ENCODE results near the gene WFIKKN1. TPM values are rescaled to one million over a fixed set of nuclear protein-coding genes. Genes with fewer than 3 reads are reported as not detected.

Gene WFIKKN1
- total and polyA plus RNA-seq, 2 of the 13 experiments (the other 11 are each of a cell fraction or from before 2014, with no cell fraction given) = 1.7 to 4.9 TPM

DNA sequence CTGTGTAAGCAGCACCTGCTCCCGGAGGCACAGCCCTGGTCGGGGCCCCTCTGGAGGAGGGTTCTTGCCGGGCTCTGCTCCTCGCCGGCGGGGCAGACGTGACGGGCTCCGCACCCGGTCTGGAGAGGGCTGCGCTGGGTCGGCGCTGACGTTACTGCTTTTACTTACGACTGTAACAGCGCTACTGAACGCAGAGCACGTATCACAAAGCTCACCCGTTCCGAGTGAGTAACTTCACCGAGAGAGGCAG lies 42.2 kb upstream of the WFIKKN1 start:
- peak; percentile 0; the same call in 2 of the 3 replicates for ATAC-seq
- Histone ChIP-seq H4K20me1 (ENCODE audit: insufficient read depth, low read length) (peaks cover 14% of the 10 kb centered on the region; the same call in 1 of the 2 replicates), H3K27me3 (ENCODE audit: control insufficient read depth in 1 of 2, insufficient read depth in 2 of 2, low read length in 2 of 2) (no peaks in the 10 kb centered on the region), H3K79me2 (ENCODE audit: insufficient read depth, low read length) (peaks cover 33% of the 10 kb centered on the region), H3K9me3 (ENCODE audit: low read length) (no peaks in the 10 kb centered on the region), H3K4me3 (replicated peaks in 1 of 3; ENCODE audit: insufficient read depth in 1 of 3, low read depth in 2 of 3, low read length in 3 of 3) (peak overlapping the region; percentile 94 to 96 (median 96)), H3K36me3 (replicated peaks in 1 of 2; ENCODE audit: control insufficient read depth in 1 of 2, insufficient read depth in 2 of 2, low read length in 2 of 2) (no peaks in the 10 kb centered on the region), H3K27ac (ENCODE audit: extremely low read length, insufficient read depth, low read length) (peak overlapping the region; percentile 99), H2AFZ (ENCODE audit: low read length) (no peak overlapping the region), H3K9ac (ENCODE audit: insufficient read depth, low read depth, low read length) (peak overlapping the region; percentile 97), H3K4me1 (ENCODE audit: insufficient read depth, low read length) (peaks cover 63% of the 10 kb centered on the region), H3K4me2 (ENCODE audit: low read depth, low read length) (peak overlapping the region; percentile 95)
- DNase-seq (ENCODE audit: low spot score) = no peak
- POLR2A ChIA-PET = interaction anchor here (0.7 to 1.5 kb wide), 9 partner anchors 9 to 191 kb away, joined by 3 to 7 read pairs (median 3); partner anchors contain the start of genes DECR2, METTL26 and WFIKKN1
- CTCF ChIA-PET (ENCODE audit: low intra/inter-chr PET ratio, low total read pairs) = no interaction called here
- in situ Hi-C loops (cut with HindIII; ENCODE audit: extremely low pct_ligation_motif_present, low pct_unique_long_range_greater_than_20kb) = no loop called here
- intact Hi-C loops (cut with micrococcal nuclease; ENCODE audit: unreplicated experiment) = loop anchor here (10.0 kb wide), 1 partner anchor 56 kb away; the partner anchor contains the start of genes MCRIP2 and WDR90
- no peak for FAIRE-seq
- TSS peak; percentile 85 for BruUV-seq (replicated peaks)
- no CpG with 5 or more reads among the region's 21 CpGs for WGBS (ENCODE audit: low lambda C conversion rate)
- no peak for TF ChIP-seq SIN3B (IDR thresholded peaks at IDR 0.05; ENCODE audit: low read length)
- 0 out of 2 replicates have a peak, but pooled peaks have one; percentile 39 for TF ChIP-seq ZNF234 (CRISPR knock-in tag; conservative IDR thresholded peaks at IDR 0.05)
- no peak for TF ChIP-seq ELF1 (CRISPR knock-in tag; IDR thresholded peaks at IDR 0.05)
- TF ChIP-seq HES4 (CRISPR knock-in tag; IDR thresholded peaks at IDR 0.05; ENCODE audit: borderline replicate concordance) = peak; percentile 14; the same call in 1 of the 2 replicates
- no peak for TF ChIP-seq GMEB2 (CRISPR knock-in tag; IDR thresholded peaks at IDR 0.05; ENCODE audit: low read depth)
- 0 out of 2 replicates have a peak, but pooled peaks have one; percentile 22 for TF ChIP-seq MTERF4 (CRISPR knock-in tag; IDR thresholded peaks at IDR 0.05)
- peak; percentile 39; the same call in 1 of the 2 replicates for TF ChIP-seq ZNF770 (CRISPR knock-in tag; IDR thresholded peaks at IDR 0.05)
- no peak for TF ChIP-seq ZBTB40 (IDR thresholded peaks at IDR 0.05)
- TF ChIP-seq ZBTB40 (CRISPR knock-in tag; IDR thresholded peaks at IDR 0.05) = peak; percentile 11; the same call in 1 of the 2 replicates
- 0 out of 2 replicates have a peak, but pooled peaks have one; percentile 50 for TF ChIP-seq ZNF354B (CRISPR knock-in tag; IDR thresholded peaks at IDR 0.05)
- 0 out of 2 replicates have a peak, but pooled peaks have one; percentile 32 for TF ChIP-seq ZNF891 (CRISPR knock-in tag; IDR thresholded peaks at IDR 0.05)
- no peak for TF ChIP-seq ZFP1 (CRISPR knock-in tag; IDR thresholded peaks at IDR 0.05)
